ENCODE measurements around the gene RNF141. TPM values are rescaled to one million over a fixed set of nuclear protein-coding genes. Genes with fewer than 3 reads are reported as not detected.

Gene RNF141
- total and polyA plus RNA-seq, 2 donors (not counting 3 experiments of a cell fraction or from before 2014, with no cell fraction given): 9.4 to 32.4 TPM

DNA sequence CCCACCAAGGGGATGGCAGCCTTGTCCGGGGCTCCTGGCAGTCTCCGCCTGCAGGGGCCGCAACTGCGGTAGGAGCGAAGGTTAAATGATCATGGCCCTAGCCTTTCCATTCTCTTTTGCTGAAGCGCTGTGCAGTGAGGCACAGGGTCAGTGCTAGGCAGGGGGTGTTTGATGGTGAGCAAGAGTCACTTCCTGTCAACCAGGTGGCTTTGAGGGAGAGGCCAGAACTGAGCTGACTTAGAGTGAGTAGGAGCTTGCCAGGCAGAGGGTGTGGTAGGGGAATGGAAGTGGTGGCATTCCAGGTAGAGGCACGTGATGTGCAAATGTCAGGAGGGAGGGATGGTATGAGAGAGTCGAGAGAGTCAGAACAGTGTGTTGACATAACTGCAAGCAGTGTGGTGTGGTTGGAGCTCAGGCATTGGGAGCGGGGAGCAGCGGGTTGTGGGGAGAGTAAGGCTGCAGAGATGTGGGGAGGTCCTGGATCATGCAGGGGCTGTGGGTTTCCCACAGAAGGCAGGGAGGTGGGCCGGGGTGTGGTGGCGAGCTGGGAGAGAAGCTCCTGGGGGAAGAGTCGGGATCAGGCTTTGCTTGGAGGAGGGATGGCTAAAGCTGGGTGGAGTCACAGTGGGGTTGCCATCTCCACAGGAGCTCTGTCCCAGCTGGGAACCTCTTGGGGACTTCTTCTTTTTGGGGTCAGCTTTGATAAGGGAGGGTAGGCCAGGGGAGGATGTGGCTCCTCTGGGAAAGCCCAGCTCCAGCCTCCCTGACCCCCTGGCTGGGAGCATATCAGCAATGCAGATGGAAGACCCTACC lies 52.7 kb downstream of the RNF141 start:
- ChIA-PET POLR2A (no interaction called here), CTCF (no interaction called here)
- no peak overlapping the region for H3K4me3 ChIP-seq (replicated peaks in 1 of 3; ENCODE audit: insufficient read depth in 1 of 3, low read depth in 1 of 3, low read length in 3 of 3)
- no peaks in the 10 kb centered on the region for H3K79me2 ChIP-seq (ENCODE audit: control insufficient read depth, insufficient read depth, low read length)
- no peaks in the 10 kb centered on the region for H4K20me1 ChIP-seq (replicated peaks; ENCODE audit: control insufficient read depth, extremely low read depth, insufficient read depth, low read length)
- dilution Hi-C loops (cut with MboI; ENCODE audit: extremely low pct_ligation_motif_present, low sequenced_read_pairs) (no loop called here), intact Hi-C loops (cut with micrococcal nuclease) (no loop called here)
- TF ChIP-seq POLR2A (IDR thresholded peaks at IDR 0.05; ENCODE audit: low read depth, low read length) (no peak), EZH2 (IDR thresholded peaks at IDR 0.05; ENCODE audit: borderline replicate concordance, low read depth, low read length, severe bottlenecking) (no peak), MYC (IDR thresholded peaks at IDR 0.05; ENCODE audit: low read depth, low read length) (no peak)
- TF ChIP-seq, protein P1, sequence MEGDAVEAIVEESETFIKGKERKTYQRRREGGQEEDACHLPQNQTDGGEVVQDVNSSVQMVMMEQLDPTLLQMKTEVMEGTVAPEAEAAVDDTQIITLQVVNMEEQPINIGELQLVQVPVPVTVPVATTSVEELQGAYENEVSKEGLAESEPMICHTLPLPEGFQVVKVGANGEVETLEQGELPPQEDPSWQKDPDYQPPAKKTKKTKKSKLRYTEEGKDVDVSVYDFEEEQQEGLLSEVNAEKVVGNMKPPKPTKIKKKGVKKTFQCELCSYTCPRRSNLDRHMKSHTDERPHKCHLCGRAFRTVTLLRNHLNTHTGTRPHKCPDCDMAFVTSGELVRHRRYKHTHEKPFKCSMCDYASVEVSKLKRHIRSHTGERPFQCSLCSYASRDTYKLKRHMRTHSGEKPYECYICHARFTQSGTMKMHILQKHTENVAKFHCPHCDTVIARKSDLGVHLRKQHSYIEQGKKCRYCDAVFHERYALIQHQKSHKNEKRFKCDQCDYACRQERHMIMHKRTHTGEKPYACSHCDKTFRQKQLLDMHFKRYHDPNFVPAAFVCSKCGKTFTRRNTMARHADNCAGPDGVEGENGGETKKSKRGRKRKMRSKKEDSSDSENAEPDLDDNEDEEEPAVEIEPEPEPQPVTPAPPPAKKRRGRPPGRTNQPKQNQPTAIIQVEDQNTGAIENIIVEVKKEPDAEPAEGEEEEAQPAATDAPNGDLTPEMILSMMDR (IDR thresholded peaks at IDR 0.05; ENCODE audit: extremely low read depth in 1 of 2, insufficient read depth in 1 of 2, low read depth in 1 of 2, low read length in 2 of 2): no peak
- BruUV-seq (replicated peaks): no TSS peak
- FAIRE-seq (no peak), DNase-seq (ENCODE audit: low read depth, low spot score) (no peak)
- no peaks in the 10 kb centered on the region for H3K9me3 ChIP-seq (replicated peaks; ENCODE audit: control insufficient read depth, insufficient read depth, low read length)
- H3K27me3 ChIP-seq (ENCODE audit: control insufficient read depth in 2 of 2, insufficient read depth in 2 of 2, low read length in 2 of 2): no peaks in the 10 kb centered on the region
- no peaks in the 10 kb centered on the region for H3K9me1 ChIP-seq (replicated peaks; ENCODE audit: control insufficient read depth, extremely low read depth, insufficient read depth, low read length)
- H3K27ac ChIP-seq (ENCODE audit: insufficient read depth, low read depth, low read length): no peak overlapping the region
- no peaks in the 10 kb centered on the region for H3K36me3 ChIP-seq (ENCODE audit: control insufficient read depth in 2 of 2, extremely low read depth in 1 of 2, insufficient read depth in 2 of 2, low read length in 2 of 2)
- peaks cover 17% of the 10 kb centered on the region for H3K4me1 ChIP-seq (ENCODE audit: control insufficient read depth, extremely low read depth, insufficient read depth, low read length)
- H3K9ac ChIP-seq (replicated peaks; ENCODE audit: extremely low read depth, insufficient read depth, low read length): no peak overlapping the region
- H3K4me2 ChIP-seq (ENCODE audit: insufficient read depth, low read length): no peak overlapping the region
- H2AFZ ChIP-seq (ENCODE audit: low read depth, low read length): no peak overlapping the region

DNA sequence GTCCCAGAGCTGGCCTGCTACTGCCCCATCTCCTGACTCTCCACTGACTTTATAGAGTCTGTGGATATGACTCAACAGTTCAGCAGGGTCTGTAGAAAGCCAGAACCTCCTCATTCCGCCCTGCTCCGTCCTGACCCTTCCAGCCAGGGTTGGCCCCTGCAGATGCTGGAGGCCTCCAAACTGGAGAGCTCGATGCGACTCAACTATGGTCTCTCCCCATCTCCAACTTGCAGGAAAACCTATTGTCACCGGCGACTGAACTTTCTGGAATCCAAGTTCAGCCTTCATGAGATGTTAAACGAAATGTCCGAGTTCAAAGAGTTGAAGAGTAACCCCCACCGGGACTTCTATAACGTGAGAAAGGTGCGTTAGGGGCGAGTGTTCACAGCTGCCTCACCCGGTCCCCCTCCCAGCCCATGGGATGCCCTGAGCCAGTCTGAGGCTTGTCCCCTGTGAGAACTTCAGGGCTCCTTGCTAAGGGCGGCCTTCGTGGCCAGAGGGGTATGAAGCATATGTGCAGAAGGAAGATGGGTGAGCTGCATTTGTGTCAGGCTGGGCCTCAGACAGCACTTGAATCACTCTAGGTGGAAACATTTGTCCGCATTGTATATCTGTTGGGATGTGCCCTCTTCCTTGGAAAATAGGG lies 53.9 kb downstream of the RNF141 start:
- DNase-seq (ENCODE audit: low read depth, low spot score): no peak
- Histone ChIP-seq H3K36me3 (ENCODE audit: control insufficient read depth in 2 of 2, extremely low read depth in 1 of 2, insufficient read depth in 2 of 2, low read length in 2 of 2) (no peaks in the 10 kb centered on the region), H3K9me1 (replicated peaks; ENCODE audit: control insufficient read depth, extremely low read depth, insufficient read depth, low read length) (no peaks in the 10 kb centered on the region), H3K4me2 (ENCODE audit: insufficient read depth, low read length) (no peak overlapping the region), H4K20me1 (replicated peaks; ENCODE audit: control insufficient read depth, extremely low read depth, insufficient read depth, low read length) (no peaks in the 10 kb centered on the region), H3K27ac (ENCODE audit: insufficient read depth, low read depth, low read length) (no peak overlapping the region), H2AFZ (ENCODE audit: low read depth, low read length) (no peak overlapping the region), H3K4me3 (replicated peaks in 1 of 3; ENCODE audit: insufficient read depth in 1 of 3, low read depth in 1 of 3, low read length in 3 of 3) (no peak overlapping the region), H3K79me2 (ENCODE audit: control insufficient read depth, insufficient read depth, low read length) (no peaks in the 10 kb centered on the region), H3K4me1 (ENCODE audit: control insufficient read depth, extremely low read depth, insufficient read depth, low read length) (peaks cover 17% of the 10 kb centered on the region), H3K9ac (replicated peaks; ENCODE audit: extremely low read depth, insufficient read depth, low read length) (no peak overlapping the region), H3K27me3 (ENCODE audit: control insufficient read depth in 2 of 2, insufficient read depth in 2 of 2, low read length in 2 of 2) (no peaks in the 10 kb centered on the region), H3K9me3 (replicated peaks; ENCODE audit: control insufficient read depth, insufficient read depth, low read length) (no peaks in the 10 kb centered on the region)
- POLR2A ChIA-PET: no interaction called here
- intact Hi-C loops (cut with micrococcal nuclease): no loop called here
- dilution Hi-C loops (cut with MboI; ENCODE audit: extremely low pct_ligation_motif_present, low sequenced_read_pairs): no loop called here
- CTCF ChIA-PET: no interaction called here
- no peak for FAIRE-seq
- TF ChIP-seq, protein P2, sequence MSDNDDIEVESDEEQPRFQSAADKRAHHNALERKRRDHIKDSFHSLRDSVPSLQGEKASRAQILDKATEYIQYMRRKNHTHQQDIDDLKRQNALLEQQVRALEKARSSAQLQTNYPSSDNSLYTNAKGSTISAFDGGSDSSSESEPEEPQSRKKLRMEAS (IDR thresholded peaks at IDR 0.05; ENCODE audit: insufficient read depth, insufficient read length): no peak
- TF ChIP-seq, protein P1 (IDR thresholded peaks at IDR 0.05; ENCODE audit: extremely low read depth in 1 of 2, insufficient read depth in 1 of 2, low read depth in 1 of 2, low read length in 2 of 2): no peak
- TF ChIP-seq EZH2 (IDR thresholded peaks at IDR 0.05; ENCODE audit: borderline replicate concordance, low read depth, low read length, severe bottlenecking): no peak
- no peak for TF ChIP-seq MYC (IDR thresholded peaks at IDR 0.05; ENCODE audit: low read depth, low read length)
- TF ChIP-seq JUN (IDR thresholded peaks at IDR 0.05; ENCODE audit: borderline replicate concordance, insufficient read depth, insufficient read length, low read depth): no peak
- no peak for TF ChIP-seq POLR2AphosphoS5 (IDR thresholded peaks at IDR 0.05; ENCODE audit: insufficient read depth, low read depth, low read length)
- TF ChIP-seq GATA2 (IDR thresholded peaks at IDR 0.05; ENCODE audit: insufficient read depth, insufficient read length, low read depth, low read length): no peak
- no peak for TF ChIP-seq POLR2A (IDR thresholded peaks at IDR 0.05; ENCODE audit: low read depth, low read length)
- no peak for TF ChIP-seq FOS (IDR thresholded peaks at IDR 0.05; ENCODE audit: borderline replicate concordance, insufficient read depth, low read length)
- BruUV-seq (replicated peaks): no TSS peak
